Natural killer cell (primary cell): ENCODE results near the gene RHOV. TPM values are rescaled to one million over a fixed set of nuclear protein-coding genes. Genes with fewer than 3 reads are reported as not detected.

Experiments
- ATAC-seq, 3 donors: fragments of 150-1000 bp in 2 of 3; fragments of 200-7000 bp in 1 of 3; cut with Tn5 transposase; 1 replicate in 1 of 3; 2 replicates in 2 of 3; pipeline ENCODE4 v1.10.0; 2021; ENCODE audit warnings: mild to moderate bottlenecking in 2 of 3, moderate library complexity in 2 of 3
- DNase-seq, 2 donors: peaks; one replicate each; pipeline versions ENCODE4 v3.0.0 to v3.0.0-alpha.2; 2013 to 2021; ENCODE audit warnings: mixed read lengths in 1 of 2
- H3K27ac ChIP-seq: one replicate; pipeline ENCODE4 v1.5.1; 2013; ENCODE audit warnings: mild to moderate bottlenecking, low read length
- H3K27me3 ChIP-seq: one replicate; pipeline ENCODE4 v1.6.1; 2013; ENCODE audit warnings: low read length; ENCODE audit not compliant: control insufficient read depth, insufficient read depth
- H3K36me3 ChIP-seq: one replicate; pipeline ENCODE4 v1.6.1; 2013; ENCODE audit warnings: low read length; ENCODE audit not compliant: control insufficient read depth, insufficient read depth
- H3K4me1 ChIP-seq: one replicate; pipeline ENCODE4 v1.6.1; 2013; ENCODE audit warnings: low read length; ENCODE audit not compliant: control insufficient read depth, insufficient read depth
- H3K4me3 ChIP-seq: one replicate; pipeline ENCODE4 v1.5.1; 2013; ENCODE audit warnings: low read length
- H3K9me3 ChIP-seq: one replicate; pipeline ENCODE4 v1.6.1; 2013; ENCODE audit warnings: low read length; ENCODE audit not compliant: control insufficient read depth, insufficient read depth
- H3K27ac Mint-ChIP-seq, 2 donors: one replicate each; pipeline ENCODE4 v1.8.0; 2022; ENCODE audit warnings: mild to moderate bottlenecking in 2 of 2, mixed read lengths in 2 of 2, moderate library complexity in 1 of 2
- H3K27me3 Mint-ChIP-seq, 2 donors: one replicate each; pipeline ENCODE4 v1.8.0; 2022; ENCODE audit warnings: low read depth in 2 of 2, mixed read lengths in 2 of 2
- H3K36me3 Mint-ChIP-seq: one replicate; pipeline ENCODE4 v1.8.0; 2022; ENCODE audit warnings: mixed read lengths
- H3K4me1 Mint-ChIP-seq, 2 donors: one replicate each; pipeline ENCODE4 v1.8.0; 2022; ENCODE audit warnings: mixed read lengths in 2 of 2
- H3K4me3 Mint-ChIP-seq: one replicate; pipeline ENCODE4 v1.8.0; 2022; ENCODE audit warnings: mild to moderate bottlenecking, moderate library complexity, mixed read lengths
- H3K9me3 Mint-ChIP-seq, 2 donors: one replicate each; pipeline ENCODE4 v1.8.0; 2022; ENCODE audit warnings: mixed read lengths in 2 of 2
- CTCF ChIP-seq: fragments of 200-600 bp; IDR thresholded peaks from one replicate; pipeline ENCODE4 v1.8.0; 2022; ENCODE audit warnings: antibody characterized with exemption
- WGBS: methylation state at CpG from one replicate; pipeline ENCODE4 v1.1.7; 2013; ENCODE audit warnings: missing lambda C conversion rate; ENCODE audit not compliant: insufficient coverage; 5-methylcytosine and 5-hydroxymethylcytosine counted together
- intact Hi-C: fragments of 100-400 bp; cut with micrococcal nuclease; formaldehyde crosslinking; loops from one replicate; pipeline ENCODE4 v1.14.2; 2022
- total RNA-seq, 4 donors: library from RNA; stranded (reverse); fragments of 120-200 nt in 1 of 4; gene quantifications; one replicate each; pipeline versions ENCODE4 v1.2.3 to v1.2.4, GENCODE V29; 2013 to 2022

The RHOV gene
- total RNA-seq, 3 donors from 2014 or later (not counting 1 experiment from before 2014, with no cell fraction given) = not detected

- no peaks in the 10 kb centered on the region for H3K9me3 Mint-ChIP-seq
- DNase-seq = no peak
- TF ChIP-seq CTCF = no peak
- no peaks in the 10 kb centered on the region for H3K4me1 ChIP-seq
- no peak overlapping the region for H3K27ac Mint-ChIP-seq
- no peak overlapping the region for H3K27ac ChIP-seq
- H3K36me3 ChIP-seq = no peaks in the 10 kb centered on the region
- no peak overlapping the region for H3K4me3 Mint-ChIP-seq
- intact Hi-C loops = no loop called here
- no peak for ATAC-seq
- no peaks in the 10 kb centered on the region for H3K27me3 ChIP-seq
- H3K9me3 ChIP-seq = no peaks in the 10 kb centered on the region
- H3K4me1 Mint-ChIP-seq = no peaks in the 10 kb centered on the region
- H3K27me3 Mint-ChIP-seq = peaks cover 0 to 3% of the 10 kb centered on the region in 2 donors
- no peak overlapping the region for H3K4me3 ChIP-seq
- H3K36me3 Mint-ChIP-seq = no peaks in the 10 kb centered on the region
Observed at GRCh38 chr15:40832903-40833302, 41.1 kb downstream of the RHOV start.

GRCh38 chr15:40831861-40832260, 42.2 kb downstream of the RHOV start:
- Mint-ChIP-seq H3K27me3 (peaks cover 0 to 3% of the 10 kb centered on the region in 2 donors), H3K27ac (no peak overlapping the region), H3K36me3 (no peaks in the 10 kb centered on the region), H3K4me3 (no peak overlapping the region), H3K9me3 (no peaks in the 10 kb centered on the region), H3K4me1 (no peaks in the 10 kb centered on the region)
- no peak overlapping the region for H3K27ac ChIP-seq
- no peak for TF ChIP-seq CTCF
- ATAC-seq = no peak
- H3K9me3 ChIP-seq = no peaks in the 10 kb centered on the region
- DNase-seq = no peak
- H3K27me3 ChIP-seq = no peaks in the 10 kb centered on the region
- no peaks in the 10 kb centered on the region for H3K36me3 ChIP-seq
- H3K4me3 ChIP-seq = no peak overlapping the region
- H3K4me1 ChIP-seq = no peaks in the 10 kb centered on the region
- intact Hi-C loops = no loop called here
- 73% methylated on average over 1 of the region's 1 CpG for WGBS

- no peak for TF ChIP-seq CTCF
- H3K36me3 Mint-ChIP-seq = no peaks in the 10 kb centered on the region
- DNase-seq (no peak), ATAC-seq (no peak)
- no peaks in the 10 kb centered on the region for H3K9me3 Mint-ChIP-seq
- no peaks in the 10 kb centered on the region for H3K4me1 Mint-ChIP-seq
- intact Hi-C loops = no loop called here
- no peak overlapping the region for H3K4me3 ChIP-seq
- H3K9me3 ChIP-seq = no peaks in the 10 kb centered on the region
- 83% methylated on average over 2 of the region's 2 CpGs for WGBS
- H3K27ac ChIP-seq = no peak overlapping the region
- H3K4me1 ChIP-seq = no peaks in the 10 kb centered on the region
- H3K36me3 ChIP-seq = no peaks in the 10 kb centered on the region
- H3K27ac Mint-ChIP-seq = no peak overlapping the region
- H3K27me3 ChIP-seq = no peaks in the 10 kb centered on the region
- peaks cover 0 to 3% of the 10 kb centered on the region in 2 donors for H3K27me3 Mint-ChIP-seq
- no peak overlapping the region for H3K4me3 Mint-ChIP-seq
Observed at GRCh38 chr15:40830884-40831283, 43.1 kb downstream of the RHOV start.

GRCh38 chr15:40829115-40829514, 44.9 kb downstream of the RHOV start:
- Mint-ChIP-seq H3K36me3 (no peaks in the 10 kb centered on the region), H3K4me1 (no peaks in the 10 kb centered on the region), H3K4me3 (no peak overlapping the region), H3K9me3 (no peaks in the 10 kb centered on the region), H3K27me3 (peaks cover 0 to 3% of the 10 kb centered on the region in 2 donors), H3K27ac (no peak overlapping the region)
- Histone ChIP-seq H3K4me1 (no peaks in the 10 kb centered on the region), H3K36me3 (no peaks in the 10 kb centered on the region), H3K9me3 (no peaks in the 10 kb centered on the region), H3K4me3 (no peak overlapping the region), H3K27ac (no peak overlapping the region), H3K27me3 (no peaks in the 10 kb centered on the region)
- ATAC-seq (no peak), DNase-seq (no peak)
- intact Hi-C loops = no loop called here
- TF ChIP-seq CTCF = no peak
- 95% methylated on average over 7 of the region's 7 CpGs for WGBS
